SH-SY5Y (cell line): Measurements from ENCODE around the gene FANCC.

Experiments used
- GATA2 ChIP-seq: IDR thresholded peaks from 2 replicates; pipeline ENCODE4 v1.6.1; 2011; ENCODE audit warnings: mild to moderate bottlenecking, low read depth, low read length
- GATA3 ChIP-seq: IDR thresholded peaks from 2 replicates; pipeline ENCODE4 v1.6.1; 2011; ENCODE audit warnings: low read depth, mild to moderate bottlenecking, low read length, moderate library complexity

GRCh38 chr9:95265960-95266359 lies 51.5 kb downstream of the FANCC start:
- TF ChIP-seq GATA3 (no peak), GATA2 (no peak)
